ENCODE measurements around the gene SYT11. TPM values are rescaled to one million over a fixed set of nuclear protein-coding genes. Genes with fewer than 3 reads are reported as not detected.

The SYT11 gene
- total RNA-seq, 3 donors from 2014 or later: 4.6 to 8.0 (median 5.4) TPM

DNA sequence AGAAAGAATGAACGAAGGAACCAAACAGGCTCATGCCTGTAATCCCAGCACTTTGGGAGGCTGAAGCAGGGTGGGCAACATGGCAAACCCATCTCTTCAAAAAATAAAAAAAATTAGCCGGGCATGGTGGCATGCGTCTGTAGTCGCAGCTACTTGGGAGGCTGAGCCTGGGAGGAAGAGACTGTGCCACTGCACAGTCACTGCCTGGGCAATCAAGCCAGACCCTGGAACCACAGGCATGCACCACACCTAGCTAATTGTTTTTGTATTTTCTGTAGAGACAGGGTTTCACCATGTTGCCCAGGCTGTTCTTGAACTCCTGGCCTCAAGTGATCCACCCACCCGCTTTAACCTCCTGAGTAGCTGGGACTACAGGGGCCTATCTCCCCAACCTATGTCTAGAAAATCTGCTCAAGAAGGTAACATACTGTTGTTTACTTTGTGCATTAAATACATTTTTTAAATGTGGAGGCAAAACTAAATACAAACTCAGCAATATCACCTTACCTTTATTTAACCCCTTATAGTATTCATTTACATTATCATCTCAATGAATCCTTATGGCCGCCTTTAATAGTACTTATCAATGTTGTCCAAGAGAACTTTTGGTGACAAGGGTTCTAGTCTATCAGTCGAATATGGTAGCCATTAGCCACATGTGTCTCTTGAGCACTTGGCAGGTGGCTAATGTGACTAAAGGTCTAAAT is 72.1 kb downstream of the SYT11 start:
- Mint-ChIP-seq H3K9me3 (no peaks in the 10 kb centered on the region), H3K4me1 (ENCODE audit: low read depth) (peaks cover 33% of the 10 kb centered on the region), H3K27me3 (ENCODE audit: low read depth) (no peaks in the 10 kb centered on the region), H3K4me3 (no peak overlapping the region), H3K36me3 (ENCODE audit: insufficient read depth) (peaks cover 32% of the 10 kb centered on the region)
- no peak for DNase-seq
- no peak for ATAC-seq

DNA sequence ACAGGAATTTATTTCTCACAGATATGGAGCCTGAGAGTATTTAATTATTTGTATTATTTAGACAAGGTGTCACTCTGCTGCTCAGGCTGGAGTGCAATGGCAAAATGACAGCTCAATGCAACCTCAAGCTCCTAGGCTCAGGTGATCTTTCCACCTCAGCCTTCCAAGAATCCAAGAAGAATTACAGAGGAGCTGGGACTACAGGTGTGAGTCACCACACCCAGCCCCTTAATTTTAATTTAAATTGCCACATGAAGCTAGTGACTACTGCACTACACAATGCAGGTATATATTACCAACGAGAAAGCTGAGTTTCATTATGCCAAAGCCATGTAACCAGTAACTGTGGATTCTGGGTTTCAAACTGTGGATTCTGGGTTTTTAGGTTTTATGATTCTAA is 72.7 kb downstream of the SYT11 start:
- no peak overlapping the region for H3K4me3 Mint-ChIP-seq
- H3K36me3 Mint-ChIP-seq (ENCODE audit: insufficient read depth): peaks cover 26% of the 10 kb centered on the region
- no peaks in the 10 kb centered on the region for H3K9me3 Mint-ChIP-seq
- no peaks in the 10 kb centered on the region for H3K27me3 Mint-ChIP-seq (ENCODE audit: low read depth)
- H3K4me1 Mint-ChIP-seq (ENCODE audit: low read depth): peaks cover 33% of the 10 kb centered on the region
- ATAC-seq (no peak), DNase-seq (no peak)

DNA sequence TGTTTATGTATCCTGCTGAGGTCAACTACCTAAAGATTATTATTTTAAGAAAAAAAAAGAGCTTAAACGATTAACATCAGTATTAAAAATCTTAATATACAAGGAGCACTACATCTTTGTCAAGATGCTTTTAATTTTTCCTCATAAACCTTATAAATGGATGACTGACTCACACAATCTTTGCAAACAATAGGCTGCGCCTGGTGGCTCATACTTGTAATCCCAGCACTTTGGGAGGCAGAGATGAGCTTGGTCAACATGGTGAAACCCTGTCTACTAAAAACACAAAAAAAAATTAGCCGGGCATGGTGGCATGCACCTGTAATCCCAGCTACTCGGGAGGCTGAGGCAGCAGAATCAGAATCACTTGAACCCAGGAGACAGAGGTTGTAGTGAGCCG is 73.1 kb downstream of the SYT11 start:
- Mint-ChIP-seq H3K4me3 (no peak overlapping the region), H3K27me3 (ENCODE audit: low read depth) (no peaks in the 10 kb centered on the region), H3K36me3 (ENCODE audit: insufficient read depth) (peaks cover 25% of the 10 kb centered on the region), H3K4me1 (ENCODE audit: low read depth) (peaks cover 33% of the 10 kb centered on the region), H3K9me3 (no peaks in the 10 kb centered on the region)
- no peak for ATAC-seq
- DNase-seq: no peak

DNA sequence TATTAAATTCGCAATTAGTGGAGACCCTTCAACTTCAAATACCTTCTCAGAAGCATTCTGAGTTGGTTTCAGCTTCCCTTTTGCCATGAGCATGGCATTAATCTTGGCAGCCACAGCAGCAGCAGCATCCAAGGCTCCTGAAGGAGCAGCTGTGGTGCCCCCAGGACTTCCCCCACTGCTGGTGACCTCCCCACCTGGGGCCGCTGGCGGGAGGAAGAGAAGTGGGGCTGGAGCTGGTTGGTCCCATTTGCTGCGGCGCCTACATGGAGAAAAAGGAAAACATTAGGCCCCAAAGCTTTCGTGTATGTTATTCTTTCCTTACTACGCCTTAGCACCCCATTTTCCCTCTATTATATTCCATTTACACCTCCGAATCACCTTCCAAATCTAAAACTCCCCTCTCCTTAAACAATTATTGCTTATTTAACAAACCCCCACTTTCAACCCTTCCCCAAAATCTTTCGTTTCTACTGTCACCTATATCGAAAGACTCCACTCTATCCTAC is 74.3 kb downstream of the SYT11 start:
- Mint-ChIP-seq H3K4me3 (no peak overlapping the region), H3K9me3 (no peaks in the 10 kb centered on the region), H3K36me3 (ENCODE audit: insufficient read depth) (peaks cover 23% of the 10 kb centered on the region), H3K4me1 (ENCODE audit: low read depth) (peaks cover 37% of the 10 kb centered on the region), H3K27me3 (ENCODE audit: low read depth) (no peaks in the 10 kb centered on the region)
- ATAC-seq: no peak
- no peak for DNase-seq

DNA sequence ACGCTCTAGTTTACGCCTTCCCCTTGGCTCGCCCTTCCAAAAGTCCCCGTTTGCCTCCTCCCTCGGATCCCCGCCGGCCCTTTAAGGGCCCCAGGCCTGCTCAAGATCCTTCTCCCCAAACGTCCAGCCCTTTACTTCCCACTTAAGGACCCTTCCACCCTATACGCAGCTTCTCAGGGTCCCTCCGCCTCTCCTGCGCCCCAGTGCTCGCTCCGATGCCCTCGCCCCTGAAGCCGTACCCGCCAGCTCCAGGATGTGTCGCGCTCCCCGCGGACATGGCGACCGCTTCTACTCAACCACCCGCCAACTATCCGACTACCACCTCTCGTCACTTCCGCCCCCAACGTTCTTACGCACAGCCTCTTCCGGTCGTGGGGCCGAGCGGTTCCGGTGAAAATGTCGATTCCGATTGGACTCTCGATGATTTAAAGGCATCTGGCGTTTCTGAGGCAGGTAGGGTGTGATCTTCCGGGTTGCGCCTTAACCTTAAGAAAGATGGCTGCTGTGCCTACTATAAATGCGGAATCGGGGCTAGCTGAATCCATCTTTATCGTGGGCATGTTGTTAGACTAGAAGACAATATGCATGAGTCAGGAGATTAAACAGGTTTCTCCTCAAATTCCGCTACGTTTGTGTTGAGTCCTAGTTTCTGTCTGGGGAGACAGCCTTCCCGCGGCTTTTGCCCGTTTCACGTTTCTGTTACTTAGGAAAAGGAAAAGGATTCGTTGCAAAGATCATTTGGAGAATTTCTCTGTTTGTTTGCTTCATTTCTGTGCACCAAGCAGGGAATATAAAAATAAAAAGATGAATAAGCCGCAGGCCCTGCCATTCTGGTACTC is 74.9 kb downstream of the SYT11 start, which contains the start of gene KHDC4:
Gene KHDC4 (minus strand): TSS at position 317 of the 839 bp plus-strand sequence. CDS start 40 bp downstream, at position 277.
- H3K36me3 Mint-ChIP-seq (ENCODE audit: insufficient read depth): peaks cover 19% of the 10 kb centered on the region
- no peaks in the 10 kb centered on the region for H3K9me3 Mint-ChIP-seq
- ATAC-seq (peak; percentile 96), DNase-seq (peak; percentile 89)
- H3K4me3 Mint-ChIP-seq: no peak within 1 kb of the TSS
- H3K27me3 Mint-ChIP-seq (ENCODE audit: low read depth): no peaks in the 10 kb centered on the region
- H3K4me1 Mint-ChIP-seq (ENCODE audit: low read depth): peaks cover 33% of the 10 kb centered on the region

Other genes with a start within 250 kb of the SYT11 start
- gene MSTO1, start 249.3 kb upstream of the SYT11 start, total RNA-seq: 100 to 1,000 TPM; 133 to 139 (median 135) TPM
- gene YY1AP1, start 170.8 kb upstream of the SYT11 start, total RNA-seq: 10 to 100 TPM; 44.9 to 52.7 (median 50.1) TPM
- gene DAP3, start 170.5 kb upstream of the SYT11 start, total RNA-seq: 100 to 1,000 TPM; 194 to 197 (median 196) TPM
- gene GON4L, start 2.4 kb upstream of the SYT11 start, total RNA-seq: 10 to 100 TPM; 42.6 to 48.4 (median 47.8) TPM
- gene RIT1, start 51.8 kb downstream of the SYT11 start, total RNA-seq: 10 to 100 TPM; 15.6 to 25.0 (median 17.9) TPM
- 10 to 100 TPM; 32.2 to 38.3 (median 37.9) TPM for gene KHDC4, start 74.8 kb downstream of the SYT11 start, total RNA-seq
- not detected for gene RXFP4, start 82.1 kb downstream of the SYT11 start, total RNA-seq
- 100 to 1,000 TPM; 144 to 174 (median 149) TPM for gene ARHGEF2, start 119.0 kb downstream of the SYT11 start, total RNA-seq
- gene SSR2, start 161.4 kb downstream of the SYT11 start, total RNA-seq: 100 to 1,000 TPM; 167 to 183 (median 173) TPM
- 10 to 100 TPM; 52.9 to 57.3 (median 53.7) TPM for gene UBQLN4, start 194.2 kb downstream of the SYT11 start, total RNA-seq
- gene LAMTOR2, start 195.2 kb downstream of the SYT11 start, total RNA-seq: 10 to 100 TPM; 56.6 to 62.3 (median 59.2) TPM
- under 1 TPM; 0.61 to 0.79 (median 0.63) TPM for gene RAB25, start 201.6 kb downstream of the SYT11 start, total RNA-seq
- gene MEX3A, start 222.9 kb downstream of the SYT11 start, total RNA-seq: under 1 TPM; 0.50 to 0.66 (median 0.57) TPM

Measured in activated T-cell treated with anti-CD3 and anti-CD28 coated beads, Interleukin-2, amount 50 U/mL, for 4 hours (primary cell).